HEK293 (cell line): ENCODE data around the gene MLLT10.

Experiments used
- CTCF ChIA-PET: fragments of 350-600 bp; formaldehyde crosslinking; extraction: SDS; loops from one replicate; lab custom pipeline; 2021; ENCODE audit warnings: antibody characterized with exemption; lab: Yijun Ruan, JAX
- POLR2A ChIA-PET: fragments of 300-600 bp; formaldehyde crosslinking; extraction: SDS; loops from one replicate; lab custom pipeline; 2020; ENCODE audit warnings: antibody characterized with exemption, inconsistent platforms; lab: Yijun Ruan, JAX
- H3K27ac ChIP-seq: fragments of 200-500 bp; sonication (Bioruptor generic); 2 replicates; pipeline ENCODE4 v1.5.1; 2014; ENCODE audit warnings: low read depth, low read length, control low read depth, inconsistent platforms; ENCODE audit errors: extremely low read depth
- H3K36me3 ChIP-seq, 2 experiments: fragments of 200-500 bp in 1 of 2; sonication (Bioruptor generic) in 1 of 2; 1 replicate in 1 of 2; 2 replicates in 1 of 2; pipeline ENCODE4 v1.5.1; 2014 to 2017; ENCODE audit warnings: inconsistent platforms in 2 of 2, low read length in 2 of 2; ENCODE audit not compliant: control insufficient read depth in 2 of 2, insufficient read depth in 1 of 2
- H3K4me1 ChIP-seq: fragments of 200-500 bp; sonication (Bioruptor generic); 2 replicates; pipeline ENCODE4 v1.5.1; 2014; ENCODE audit warnings: mild to moderate bottlenecking, low read length, inconsistent platforms; ENCODE audit not compliant: control insufficient read depth, insufficient read depth
- H3K4me3 ChIP-seq: 2 replicates; pipeline ENCODE4 v1.5.1; 2011; ENCODE audit warnings: low read depth, mild to moderate bottlenecking, control low read depth, low read length, moderate library complexity
- H3K9me3 ChIP-seq: fragments of 200-500 bp; sonication (Bioruptor generic); 2 replicates; pipeline ENCODE4 v1.5.1; 2014; ENCODE audit warnings: low read depth, low read length, inconsistent platforms; ENCODE audit not compliant: control insufficient read depth, insufficient read depth
- IKZF3 ChIP-seq: fragments of 450-650 bp; IDR thresholded peaks from 2 replicates; pipeline ENCODE4 v1.5.0; 2018; ENCODE audit warnings: missing biosample characterization, mild to moderate bottlenecking, missing genetic modification characterization, moderate library complexity
- PRDM1 ChIP-seq: fragments of 450-650 bp; formaldehyde crosslinking; IDR thresholded peaks from 2 replicates; pipeline ENCODE4; 2016; ENCODE audit warnings: missing biosample characterization, missing genetic modification characterization
- SCRT2 ChIP-seq: fragments of 450-650 bp; formaldehyde crosslinking; IDR thresholded peaks from 2 replicates; pipeline ENCODE4 v1.5.1; 2016; ENCODE audit warnings: missing biosample characterization, missing genetic modification characterization
- SP3 ChIP-seq: fragments of 450-650 bp; formaldehyde crosslinking; IDR thresholded peaks from 2 replicates; pipeline ENCODE4 v1.5.1; 2016; ENCODE audit warnings: missing biosample characterization, missing genetic modification characterization
- ZBTB17 ChIP-seq: fragments of 450-650 bp; formaldehyde crosslinking; IDR thresholded peaks from 2 replicates; pipeline ENCODE4 v1.5.1; 2016; ENCODE audit warnings: missing biosample characterization, missing genetic modification characterization
- ZBTB20 ChIP-seq: fragments of 450-650 bp; formaldehyde crosslinking; IDR thresholded peaks from 2 replicates; pipeline ENCODE4 v1.5.1; 2016; ENCODE audit warnings: missing biosample characterization, missing genetic modification characterization
- ZBTB21 ChIP-seq: fragments of 450-650 bp; formaldehyde crosslinking; IDR thresholded peaks from 2 replicates; pipeline ENCODE4 v1.5.1; 2017; ENCODE audit warnings: missing biosample characterization, missing genetic modification characterization
- ZBTB8A ChIP-seq: fragments of 450-650 bp; formaldehyde crosslinking; IDR thresholded peaks from 2 replicates; pipeline ENCODE4 v1.5.1; 2016; ENCODE audit warnings: missing biosample characterization, missing genetic modification characterization
- ZFP69B ChIP-seq: fragments of 450-650 bp; formaldehyde crosslinking; IDR thresholded peaks from 2 replicates; pipeline ENCODE4 v1.5.1; 2016; ENCODE audit warnings: missing biosample characterization, missing genetic modification characterization
- ZNF175 ChIP-seq: fragments of 450-650 bp; formaldehyde crosslinking; IDR thresholded peaks from 2 replicates; pipeline ENCODE4 v1.5.1; 2016; ENCODE audit warnings: missing biosample characterization, missing genetic modification characterization
- ZNF24 ChIP-seq: fragments of 450-650 bp; formaldehyde crosslinking; IDR thresholded peaks from 2 replicates; pipeline ENCODE4 v1.5.1; 2016; ENCODE audit warnings: missing biosample characterization, missing genetic modification characterization
- ZNF266 ChIP-seq: fragments of 450-650 bp; formaldehyde crosslinking; IDR thresholded peaks from 2 replicates; pipeline ENCODE4 v1.5.1; 2016; ENCODE audit warnings: missing biosample characterization, missing genetic modification characterization, low read depth
- ZNF335 ChIP-seq: fragments of 450-650 bp; formaldehyde crosslinking; conservative IDR thresholded peaks from 2 replicates; pipeline ENCODE4 v1.5.1; 2016; ENCODE audit warnings: missing biosample characterization, missing genetic modification characterization
- ZNF366 ChIP-seq: fragments of 450-650 bp; formaldehyde crosslinking; conservative IDR thresholded peaks from 2 replicates; pipeline ENCODE4 v1.5.1; 2016; ENCODE audit warnings: missing biosample characterization, missing genetic modification characterization
- ZNF391 ChIP-seq: fragments of 450-650 bp; formaldehyde crosslinking; IDR thresholded peaks from 2 replicates; pipeline ENCODE4 v1.5.1; 2016; ENCODE audit warnings: low read depth, missing biosample characterization, missing genetic modification characterization, borderline replicate concordance
- ZNF514 ChIP-seq: fragments of 450-650 bp; formaldehyde crosslinking; IDR thresholded peaks from 2 replicates; pipeline ENCODE4 v1.5.1; 2016; ENCODE audit warnings: missing biosample characterization, missing genetic modification characterization
- ZNF621 ChIP-seq: fragments of 450-650 bp; formaldehyde crosslinking; IDR thresholded peaks from 2 replicates; pipeline ENCODE4 v1.5.1; 2017; ENCODE audit warnings: missing biosample characterization, missing genetic modification characterization
- ZNF629 ChIP-seq: fragments of 450-650 bp; formaldehyde crosslinking; IDR thresholded peaks from 2 replicates; pipeline ENCODE4 v1.5.1; 2017; ENCODE audit warnings: missing biosample characterization, missing genetic modification characterization
- ZXDB ChIP-seq: fragments of 450-650 bp; formaldehyde crosslinking; IDR thresholded peaks from 2 replicates; pipeline ENCODE4 v1.5.1; 2016; ENCODE audit warnings: missing biosample characterization, missing genetic modification characterization
- TF ChIP-seq, protein P1 (sequence below): fragments of 450-650 bp; formaldehyde crosslinking; IDR thresholded peaks from 2 replicates; pipeline ENCODE4 v1.5.1; 2017; ENCODE audit warnings: missing biosample characterization, missing genetic modification characterization
- TF ChIP-seq, protein P2 (sequence below): fragments of 450-650 bp; formaldehyde crosslinking; IDR thresholded peaks from 2 replicates; pipeline ENCODE4 v1.5.1; 2016; ENCODE audit warnings: missing biosample characterization, missing genetic modification characterization
- TF ChIP-seq, protein P3 (sequence below): fragments of 450-650 bp; formaldehyde crosslinking; IDR thresholded peaks from 2 replicates; pipeline ENCODE4 v1.5.1; 2016; ENCODE audit warnings: missing biosample characterization, missing genetic modification characterization
- TF ChIP-seq, protein P4 (sequence below): fragments of 450-650 bp; formaldehyde crosslinking; IDR thresholded peaks from 2 replicates; pipeline ENCODE4 v1.5.1; 2016; ENCODE audit warnings: missing biosample characterization, missing genetic modification characterization
- TF ChIP-seq, protein P5 (sequence below): fragments of 450-650 bp; formaldehyde crosslinking; optimal IDR thresholded peaks from 2 replicates; pipeline ENCODE3; 2016; ENCODE audit warnings: missing biosample characterization, mild to moderate bottlenecking, missing genetic modification characterization
- TF ChIP-seq, protein P6 (sequence below): fragments of 450-650 bp; IDR thresholded peaks from 2 replicates; pipeline ENCODE4 v1.5.1; 2018; ENCODE audit warnings: missing biosample characterization, mild to moderate bottlenecking, missing genetic modification characterization

MLLT10 gene

DNA sequence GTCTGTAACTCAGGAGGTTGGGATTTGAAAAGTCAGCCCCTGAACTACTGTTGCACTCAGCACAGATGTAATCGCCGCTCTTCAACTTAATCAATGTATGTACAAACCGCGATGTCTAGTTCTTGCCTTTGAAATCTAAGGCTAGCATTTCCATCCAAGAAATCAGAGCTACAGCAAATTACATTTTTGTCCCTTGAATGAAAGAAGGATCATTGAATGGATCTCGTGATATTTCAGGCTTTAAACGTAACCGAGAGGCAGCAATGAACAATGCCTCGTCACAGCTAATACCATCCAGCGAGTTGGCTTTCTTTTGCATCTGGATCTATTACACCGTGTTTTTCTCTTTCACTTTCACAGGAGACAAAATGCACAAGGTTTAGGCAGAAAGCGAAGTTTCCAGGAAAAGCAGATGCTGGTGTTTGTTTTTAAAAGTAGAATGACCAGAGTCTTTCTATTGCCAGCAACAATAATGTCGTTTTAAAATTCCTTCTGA is 14.0 kb upstream of the MLLT10 start:
- no peaks in the 10 kb centered on the region for H3K36me3 ChIP-seq
- ChIA-PET CTCF (interaction anchor here (0.6 to 1.4 kb wide), 5 partner anchors 76 to 1843 kb away, joined by 3 to 4 read pairs (median 3); no protein-coding TSS in a partner anchor), POLR2A (interaction anchor here (3.2 kb wide), 1 partner anchor 23 kb away, joined by 23 read pairs; no protein-coding TSS in a partner anchor)
- peak overlapping the region; percentile 85; the same call in 1 of the 2 replicates for H3K27ac ChIP-seq
- peaks cover 27% of the 10 kb centered on the region for H3K4me1 ChIP-seq
- TF ChIP-seq ZBTB8A (tag by site-specific recombination): 0 out of 2 replicates have a peak, but pooled peaks have one; percentile 20
- 0 out of 2 replicates have a peak, but pooled peaks have one; percentile 24 for TF ChIP-seq ZNF24 (tag by site-specific recombination)
- TF ChIP-seq ZNF629: peak; percentile 60
- TF ChIP-seq ZBTB20 (tag by site-specific recombination): 0 out of 2 replicates have a peak, but pooled peaks have one; percentile 16
- TF ChIP-seq ZFP69B (tag by site-specific recombination): no peak
- TF ChIP-seq, protein P1, sequence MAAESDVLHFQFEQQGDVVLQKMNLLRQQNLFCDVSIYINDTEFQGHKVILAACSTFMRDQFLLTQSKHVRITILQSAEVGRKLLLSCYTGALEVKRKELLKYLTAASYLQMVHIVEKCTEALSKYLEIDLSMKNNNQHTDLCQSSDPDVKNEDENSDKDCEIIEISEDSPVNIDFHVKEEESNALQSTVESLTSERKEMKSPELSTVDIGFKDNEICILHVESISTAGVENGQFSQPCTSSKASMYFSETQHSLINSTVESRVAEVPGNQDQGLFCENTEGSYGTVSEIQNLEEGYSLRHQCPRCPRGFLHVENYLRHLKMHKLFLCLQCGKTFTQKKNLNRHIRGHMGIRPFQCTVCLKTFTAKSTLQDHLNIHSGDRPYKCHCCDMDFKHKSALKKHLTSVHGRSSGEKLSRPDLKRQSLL: no peak
- TF ChIP-seq ZNF175: no peak
- TF ChIP-seq SCRT2 (tag by site-specific recombination): peak; percentile 61
- peak; percentile 70 for TF ChIP-seq ZNF366
- TF ChIP-seq ZNF391 (tag by site-specific recombination): no peak
- peak; percentile 94 for TF ChIP-seq PRDM1 (tag by site-specific recombination)
- TF ChIP-seq, protein P2, sequence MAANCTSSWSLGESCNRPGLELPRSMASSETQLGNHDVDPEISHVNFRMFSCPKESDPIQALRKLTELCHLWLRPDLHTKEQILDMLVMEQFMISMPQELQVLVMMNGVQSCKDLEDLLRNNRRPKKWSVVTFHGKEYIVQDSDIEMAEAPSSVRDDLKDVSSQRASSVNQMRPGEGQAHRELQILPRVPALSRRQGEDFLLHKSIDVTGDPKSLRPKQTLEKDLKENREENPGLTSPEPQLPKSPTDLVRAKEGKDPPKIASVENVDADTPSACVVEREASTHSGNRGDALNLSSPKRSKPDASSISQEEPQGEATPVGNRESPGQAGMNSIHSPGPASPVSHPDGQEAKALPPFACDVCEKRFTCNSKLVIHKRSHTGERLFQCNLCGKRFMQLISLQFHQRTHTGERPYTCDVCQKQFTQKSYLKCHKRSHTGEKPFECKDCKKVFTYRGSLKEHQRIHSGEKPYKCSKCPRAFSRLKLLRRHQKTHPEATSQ: no peak
- TF ChIP-seq, protein P3, sequence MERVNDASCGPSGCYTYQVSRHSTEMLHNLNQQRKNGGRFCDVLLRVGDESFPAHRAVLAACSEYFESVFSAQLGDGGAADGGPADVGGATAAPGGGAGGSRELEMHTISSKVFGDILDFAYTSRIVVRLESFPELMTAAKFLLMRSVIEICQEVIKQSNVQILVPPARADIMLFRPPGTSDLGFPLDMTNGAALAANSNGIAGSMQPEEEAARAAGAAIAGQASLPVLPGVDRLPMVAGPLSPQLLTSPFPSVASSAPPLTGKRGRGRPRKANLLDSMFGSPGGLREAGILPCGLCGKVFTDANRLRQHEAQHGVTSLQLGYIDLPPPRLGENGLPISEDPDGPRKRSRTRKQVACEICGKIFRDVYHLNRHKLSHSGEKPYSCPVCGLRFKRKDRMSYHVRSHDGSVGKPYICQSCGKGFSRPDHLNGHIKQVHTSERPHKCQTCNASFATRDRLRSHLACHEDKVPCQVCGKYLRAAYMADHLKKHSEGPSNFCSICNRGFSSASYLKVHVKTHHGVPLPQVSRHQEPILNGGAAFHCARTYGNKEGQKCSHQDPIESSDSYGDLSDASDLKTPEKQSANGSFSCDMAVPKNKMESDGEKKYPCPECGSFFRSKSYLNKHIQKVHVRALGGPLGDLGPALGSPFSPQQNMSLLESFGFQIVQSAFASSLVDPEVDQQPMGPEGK: no peak
- peak; percentile 97 for TF ChIP-seq ZBTB17
- 0 out of 2 replicates have a peak, but pooled peaks have one; percentile 20 for TF ChIP-seq ZXDB
- TF ChIP-seq, protein P4, sequence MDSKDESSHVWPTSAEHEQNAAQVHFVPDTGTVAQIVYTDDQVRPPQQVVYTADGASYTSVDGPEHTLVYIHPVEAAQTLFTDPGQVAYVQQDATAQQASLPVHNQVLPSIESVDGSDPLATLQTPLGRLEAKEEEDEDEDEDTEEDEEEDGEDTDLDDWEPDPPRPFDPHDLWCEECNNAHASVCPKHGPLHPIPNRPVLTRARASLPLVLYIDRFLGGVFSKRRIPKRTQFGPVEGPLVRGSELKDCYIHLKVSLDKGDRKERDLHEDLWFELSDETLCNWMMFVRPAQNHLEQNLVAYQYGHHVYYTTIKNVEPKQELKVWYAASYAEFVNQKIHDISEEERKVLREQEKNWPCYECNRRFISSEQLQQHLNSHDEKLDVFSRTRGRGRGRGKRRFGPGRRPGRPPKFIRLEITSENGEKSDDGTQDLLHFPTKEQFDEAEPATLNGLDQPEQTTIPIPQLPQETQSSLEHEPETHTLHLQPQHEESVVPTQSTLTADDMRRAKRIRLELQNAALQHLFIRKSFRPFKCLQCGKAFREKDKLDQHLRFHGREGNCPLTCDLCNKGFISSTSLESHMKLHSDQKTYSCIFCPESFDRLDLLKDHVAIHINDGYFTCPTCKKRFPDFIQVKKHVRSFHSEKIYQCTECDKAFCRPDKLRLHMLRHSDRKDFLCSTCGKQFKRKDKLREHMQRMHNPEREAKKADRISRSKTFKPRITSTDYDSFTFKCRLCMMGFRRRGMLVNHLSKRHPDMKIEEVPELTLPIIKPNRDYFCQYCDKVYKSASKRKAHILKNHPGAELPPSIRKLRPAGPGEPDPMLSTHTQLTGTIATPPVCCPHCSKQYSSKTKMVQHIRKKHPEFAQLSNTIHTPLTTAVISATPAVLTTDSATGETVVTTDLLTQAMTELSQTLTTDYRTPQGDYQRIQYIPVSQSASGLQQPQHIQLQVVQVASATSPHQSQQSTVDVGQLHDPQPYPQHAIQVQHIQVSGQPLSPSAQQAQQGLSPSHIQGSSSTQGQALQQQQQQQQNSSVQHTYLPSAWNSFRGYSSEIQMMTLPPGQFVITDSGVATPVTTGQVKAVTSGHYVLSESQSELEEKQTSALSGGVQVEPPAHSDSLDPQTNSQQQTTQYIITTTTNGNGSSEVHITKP (tag by site-specific recombination): peak; percentile 38; the same call in 1 of the 2 replicates
- TF ChIP-seq, protein P5, sequence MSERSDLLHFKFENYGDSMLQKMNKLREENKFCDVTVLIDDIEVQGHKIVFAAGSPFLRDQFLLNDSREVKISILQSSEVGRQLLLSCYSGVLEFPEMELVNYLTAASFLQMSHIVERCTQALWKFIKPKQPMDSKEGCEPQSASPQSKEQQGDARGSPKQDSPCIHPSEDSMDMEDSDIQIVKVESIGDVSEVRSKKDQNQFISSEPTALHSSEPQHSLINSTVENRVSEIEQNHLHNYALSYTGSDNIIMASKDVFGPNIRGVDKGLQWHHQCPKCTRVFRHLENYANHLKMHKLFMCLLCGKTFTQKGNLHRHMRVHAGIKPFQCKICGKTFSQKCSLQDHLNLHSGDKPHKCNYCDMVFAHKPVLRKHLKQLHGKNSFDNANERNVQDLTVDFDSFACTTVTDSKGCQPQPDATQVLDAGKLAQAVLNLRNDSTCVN (tag by site-specific recombination): no peak
- peak; percentile 51 for TF ChIP-seq ZNF335
- TF ChIP-seq, protein P6, sequence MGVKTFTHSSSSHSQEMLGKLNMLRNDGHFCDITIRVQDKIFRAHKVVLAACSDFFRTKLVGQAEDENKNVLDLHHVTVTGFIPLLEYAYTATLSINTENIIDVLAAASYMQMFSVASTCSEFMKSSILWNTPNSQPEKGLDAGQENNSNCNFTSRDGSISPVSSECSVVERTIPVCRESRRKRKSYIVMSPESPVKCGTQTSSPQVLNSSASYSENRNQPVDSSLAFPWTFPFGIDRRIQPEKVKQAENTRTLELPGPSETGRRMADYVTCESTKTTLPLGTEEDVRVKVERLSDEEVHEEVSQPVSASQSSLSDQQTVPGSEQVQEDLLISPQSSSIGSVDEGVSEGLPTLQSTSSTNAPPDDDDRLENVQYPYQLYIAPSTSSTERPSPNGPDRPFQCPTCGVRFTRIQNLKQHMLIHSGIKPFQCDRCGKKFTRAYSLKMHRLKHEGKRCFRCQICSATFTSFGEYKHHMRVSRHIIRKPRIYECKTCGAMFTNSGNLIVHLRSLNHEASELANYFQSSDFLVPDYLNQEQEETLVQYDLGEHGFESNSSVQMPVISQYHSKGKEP (tag by site-specific recombination): 0 out of 2 replicates have a peak, but pooled peaks have one; percentile 23
- TF ChIP-seq ZBTB21 (tag by site-specific recombination): 0 out of 2 replicates have a peak, but pooled peaks have one; percentile 15
- TF ChIP-seq ZNF621 (tag by site-specific recombination): no peak
- TF ChIP-seq ZNF514 (tag by site-specific recombination): no peak
- 0 out of 2 replicates have a peak, but pooled peaks have one; percentile 7 for TF ChIP-seq SP3 (tag by site-specific recombination)
- 0 out of 2 replicates have a peak, but pooled peaks have one; percentile 20 for TF ChIP-seq IKZF3
- no peak for TF ChIP-seq ZNF266 (tag by site-specific recombination)
- peak overlapping the region; percentile 20 for H3K4me3 ChIP-seq
- no peaks in the 10 kb centered on the region for H3K9me3 ChIP-seq
